Lung (tissue), 12 donors: ENCODE results near the gene SPESP1. TPM values are rescaled to one million over a fixed set of nuclear protein-coding genes. Genes with fewer than 3 reads are reported as not detected.

Experiments used
- ATAC-seq: fragments of 200-7000 bp; cut with Tn5 transposase; one replicate; pipeline ENCODE4 v1.9.1; 2020; ENCODE audit warnings: moderate number of reproducible peaks; ENCODE audit not compliant: insufficient read depth, low FRiP score
- DNase-seq, 3 donors: peaks; one replicate each; pipeline ENCODE4 v3.0.0-alpha.2; 2013 to 2017
- H3K27ac ChIP-seq, 2 donors: one replicate each; pipeline ENCODE4 v1.5.1; 2013; ENCODE audit warnings: mild to moderate bottlenecking in 2 of 2, moderate library complexity in 2 of 2, control low read depth in 1 of 2, inconsistent platforms in 1 of 2, low read depth in 1 of 2, low read length in 1 of 2
- H3K27me3 ChIP-seq, 3 donors: one replicate each; pipeline ENCODE4 v1.5.1; 2013; ENCODE audit warnings: low read length in 2 of 3; ENCODE audit not compliant: control insufficient read depth in 3 of 3, insufficient read depth in 3 of 3
- H3K36me3 ChIP-seq, 4 donors: one replicate each; pipeline ENCODE4 v1.5.1; 2013; ENCODE audit warnings: low read length in 4 of 4, mild to moderate bottlenecking in 1 of 4, moderate library complexity in 1 of 4; ENCODE audit not compliant: control insufficient read depth in 4 of 4, insufficient read depth in 4 of 4
- H3K4me1 ChIP-seq, 5 donors: one replicate each; pipeline ENCODE4 v1.5.1; 2013; ENCODE audit warnings: low read length in 5 of 5, mild to moderate bottlenecking in 2 of 5, moderate library complexity in 1 of 5; ENCODE audit not compliant: control insufficient read depth in 5 of 5, insufficient read depth in 5 of 5
- H3K4me3 ChIP-seq: one replicate; pipeline ENCODE4 v1.5.1; 2013; ENCODE audit warnings: mild to moderate bottlenecking, control low read depth, moderate library complexity
- H3K9ac ChIP-seq, 2 donors: one replicate each; pipeline ENCODE4 v1.5.1; 2013; ENCODE audit warnings: low read length in 2 of 2, control low read depth in 1 of 2; ENCODE audit not compliant: insufficient read depth in 1 of 2
- H3K9me3 ChIP-seq, 4 donors: one replicate each; pipeline ENCODE4 v1.5.1; 2013; ENCODE audit warnings: low read length in 3 of 4, mild to moderate bottlenecking in 1 of 4, moderate library complexity in 1 of 4; ENCODE audit not compliant: control insufficient read depth in 4 of 4, insufficient read depth in 3 of 4
- WGBS, 2 donors: extraction: QIAGEN DNeasy Blood & Tissue Kit; methylation state at CpG; one replicate each; pipeline ENCODE4 v1.1.7; 2013; 5-methylcytosine and 5-hydroxymethylcytosine counted together
- polyA plus RNA-seq, 2 donors: library from polyadenylated mRNA; stranded (reverse); fragments of 200-250 nt; gene quantifications; one replicate each; pipeline ENCODE4 v1.2.1, GENCODE V29; 2013
- total RNA-seq, 2 donors: library from RNA; depleted of rRNA in 1 of 2; stranded (reverse); fragments of >200 nt in 1 of 2; gene quantifications; one replicate each; pipeline ENCODE4 v1.2.1, GENCODE V29; 2014 to 2021
- TF ChIP-seq, protein P1 (sequence below): IDR thresholded peaks from 2 replicates; pipeline ENCODE4 v1.5.1; 2012; ENCODE audit warnings: mild to moderate bottlenecking; ENCODE audit errors: control extremely low read depth, extremely low read depth
- donor health status: control.
- donor health status: control.
- donor health status: Bipolar disorder and iron deficiency.
- donor health status: healthy.
- donor health status: DM: yes; HTN: yes; CAD: no.

SPESP1 gene
- total and polyA plus RNA-seq, 4 donors, result 0.89 to 1.5 (median 0.98) TPM

- Histone ChIP-seq H3K27me3 (peaks cover 0 to 6% (median 0%) of the 10 kb centered on the region in 3 donors), H3K9me3 (peaks cover 0 to 4% (median 0%) of the 10 kb centered on the region in 4 donors), H3K9ac (no peak overlapping the region), H3K27ac (no peak overlapping the region), H3K4me3 (no peak overlapping the region), H3K4me1 (no peaks in the 10 kb centered on the region), H3K36me3 (no peaks in the 10 kb centered on the region)
- TF ChIP-seq, protein P1, sequence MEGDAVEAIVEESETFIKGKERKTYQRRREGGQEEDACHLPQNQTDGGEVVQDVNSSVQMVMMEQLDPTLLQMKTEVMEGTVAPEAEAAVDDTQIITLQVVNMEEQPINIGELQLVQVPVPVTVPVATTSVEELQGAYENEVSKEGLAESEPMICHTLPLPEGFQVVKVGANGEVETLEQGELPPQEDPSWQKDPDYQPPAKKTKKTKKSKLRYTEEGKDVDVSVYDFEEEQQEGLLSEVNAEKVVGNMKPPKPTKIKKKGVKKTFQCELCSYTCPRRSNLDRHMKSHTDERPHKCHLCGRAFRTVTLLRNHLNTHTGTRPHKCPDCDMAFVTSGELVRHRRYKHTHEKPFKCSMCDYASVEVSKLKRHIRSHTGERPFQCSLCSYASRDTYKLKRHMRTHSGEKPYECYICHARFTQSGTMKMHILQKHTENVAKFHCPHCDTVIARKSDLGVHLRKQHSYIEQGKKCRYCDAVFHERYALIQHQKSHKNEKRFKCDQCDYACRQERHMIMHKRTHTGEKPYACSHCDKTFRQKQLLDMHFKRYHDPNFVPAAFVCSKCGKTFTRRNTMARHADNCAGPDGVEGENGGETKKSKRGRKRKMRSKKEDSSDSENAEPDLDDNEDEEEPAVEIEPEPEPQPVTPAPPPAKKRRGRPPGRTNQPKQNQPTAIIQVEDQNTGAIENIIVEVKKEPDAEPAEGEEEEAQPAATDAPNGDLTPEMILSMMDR, result no peak
- ATAC-seq, result no peak
- 86 to 87% methylated on average over 4 of the region's 4 CpGs for WGBS, 2 donors
- no peak for DNase-seq
These were observed 51.6 kb downstream of the SPESP1 start for GRCh38 chr15:68981941-68982340.

- WGBS, 2 donors, result 93 to 96% methylated on average over 6 of the region's 6 CpGs
- Histone ChIP-seq H3K27me3 (peaks cover 0 to 7% (median 0%) of the 10 kb centered on the region in 3 donors), H3K36me3 (no peaks in the 10 kb centered on the region), H3K4me1 (no peaks in the 10 kb centered on the region), H3K9me3 (peaks cover 0 to 4% (median 0%) of the 10 kb centered on the region in 4 donors), H3K4me3 (no peak overlapping the region), H3K9ac (no peak overlapping the region), H3K27ac (no peak overlapping the region)
- ATAC-seq (no peak), DNase-seq (no peak)
- TF ChIP-seq, protein P1, result no peak
These were observed 52.7 kb downstream of the SPESP1 start for GRCh38 chr15:68982976-68983563.

DNA sequence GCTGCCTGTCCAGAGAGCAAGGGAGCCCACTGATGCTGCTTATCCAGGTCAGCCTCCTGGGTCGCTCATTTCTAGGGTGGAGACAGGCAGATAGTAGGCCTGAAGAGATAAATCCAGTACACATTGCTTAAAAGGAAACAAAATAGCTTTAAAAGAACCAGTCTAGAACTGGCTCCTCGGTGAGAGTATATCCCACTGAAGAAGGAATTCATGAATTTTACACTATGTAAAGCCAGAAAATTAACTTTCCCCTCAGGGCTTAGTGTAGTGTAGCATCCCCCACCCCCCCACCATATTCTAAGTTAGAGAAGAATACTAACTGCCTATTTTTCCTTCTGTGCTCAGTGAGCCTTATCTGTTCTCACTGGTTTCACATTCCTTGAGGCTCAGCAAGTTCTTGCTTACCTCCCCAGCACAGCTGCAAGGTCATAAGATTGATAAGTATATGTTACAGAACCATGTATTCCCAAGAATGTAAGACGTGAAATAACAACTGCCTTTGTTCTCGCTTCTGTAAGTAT, 53.7 kb downstream of the SPESP1 start:
- Histone ChIP-seq H3K4me1 (no peaks in the 10 kb centered on the region), H3K9me3 (peaks cover 0 to 3% (median 0%) of the 10 kb centered on the region in 4 donors), H3K27me3 (peaks cover 0 to 7% (median 0%) of the 10 kb centered on the region in 3 donors), H3K36me3 (no peaks in the 10 kb centered on the region), H3K9ac (no peak overlapping the region), H3K4me3 (no peak overlapping the region), H3K27ac (no peak overlapping the region)
- TF ChIP-seq, protein P1, result no peak
- ATAC-seq (no peak), DNase-seq (no peak)
- 85 to 89% methylated on average over 4 of the region's 4 CpGs for WGBS, 2 donors
